AG20443 (cell line): ENCODE data around the gene ACTN2.
"Not testable (repeated sequence)": the region's sequence is repeated elsewhere in the genome, so short reads cannot be mapped to it uniquely, and the experiment has no call there.

ENCODE experiments used
- DNase-seq: peaks from one replicate; pipeline ENCODE4 v3.0.0; 2012; ENCODE audit warnings: low spot score, mixed read lengths

The ACTN2 gene

DNA sequence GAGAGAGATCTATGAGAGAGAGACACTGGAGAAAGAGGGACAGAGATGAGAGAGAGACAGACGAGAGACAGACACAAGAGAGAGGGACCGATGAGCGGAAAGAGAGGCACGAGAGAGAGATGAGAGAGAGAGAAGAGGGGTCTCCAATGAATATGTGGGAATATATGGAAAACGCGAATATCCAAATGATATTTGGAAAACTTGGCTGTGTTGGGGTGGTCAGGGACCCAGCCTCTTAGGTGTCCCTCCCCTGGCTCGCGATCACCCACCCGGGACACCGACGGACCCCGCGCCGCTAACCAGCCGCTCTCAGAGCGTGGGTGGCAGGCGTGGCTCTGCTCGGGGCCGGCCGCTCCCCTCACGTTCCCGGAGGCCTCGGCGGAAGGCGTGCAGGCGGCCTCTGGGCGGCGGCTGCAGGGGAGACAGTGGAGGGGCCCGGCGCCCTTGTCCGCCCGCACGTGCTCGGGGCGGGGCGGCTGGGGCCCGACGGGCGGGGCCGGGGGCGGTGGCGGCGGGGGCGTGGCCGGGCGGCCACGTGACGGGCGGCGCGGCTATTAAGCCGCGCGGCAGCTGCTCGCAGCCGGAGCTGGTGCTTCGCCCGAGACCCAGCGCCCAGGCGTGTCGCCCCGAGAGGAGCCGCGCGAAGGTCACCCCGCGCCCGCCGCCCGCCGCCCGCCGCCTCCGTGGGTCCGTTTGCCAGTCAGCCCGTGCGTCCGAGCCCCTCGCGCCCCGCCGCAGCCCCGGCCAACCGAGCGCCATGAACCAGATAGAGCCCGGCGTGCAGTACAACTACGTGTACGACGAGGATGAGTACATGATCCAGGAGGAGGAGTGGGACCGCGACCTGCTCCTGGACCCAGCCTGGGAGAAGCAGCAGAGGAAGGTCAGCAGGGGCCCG lies at the start of gene ACTN2:
Gene ACTN2 (plus strand): TSS at position 583 of the 898 bp plus-strand sequence. CDS start 175 bp downstream, at position 758.
- peak; percentile 74 for DNase-seq

DNA sequence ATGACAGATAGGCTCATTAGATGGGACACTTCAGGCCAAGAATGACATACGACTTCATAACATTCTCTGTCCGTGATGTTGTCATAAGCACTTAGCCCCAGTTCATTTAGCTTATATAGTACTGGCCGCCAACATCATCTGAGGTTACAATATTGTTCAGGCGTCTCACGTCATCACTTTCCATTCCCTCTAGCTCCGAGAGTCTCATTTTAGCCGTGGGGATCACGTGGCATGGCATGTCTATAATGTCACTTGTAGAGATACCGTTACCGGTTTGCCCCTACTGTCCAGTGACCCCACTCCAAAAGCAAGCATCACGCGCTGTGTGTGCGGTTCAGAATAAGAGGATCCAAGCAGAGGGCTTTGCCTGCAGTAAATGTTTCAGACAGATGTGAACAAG lies 47.4 kb upstream of the ACTN2 start:
- DNase-seq = no peak

DNA sequence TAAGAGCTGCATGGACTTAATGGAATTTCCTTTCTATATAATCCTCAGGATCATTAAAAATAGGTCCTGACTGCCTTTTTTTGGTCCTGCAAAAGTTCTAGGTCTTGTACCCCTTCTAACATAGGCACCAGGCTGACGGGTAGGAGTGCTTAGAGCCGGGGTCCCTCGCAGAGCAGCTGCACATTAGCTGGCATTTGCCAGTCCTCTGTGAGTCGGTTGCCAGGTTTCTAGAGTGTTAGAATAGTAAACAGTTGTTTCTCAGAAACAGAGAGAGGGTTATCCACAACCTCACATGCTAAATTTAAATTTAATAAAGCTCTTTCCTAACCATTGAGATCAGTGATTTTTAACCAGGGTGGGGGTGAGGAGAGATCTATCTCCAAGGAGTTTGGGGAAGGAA lies 46.6 kb upstream of the ACTN2 start:
- no peak for DNase-seq

DNA sequence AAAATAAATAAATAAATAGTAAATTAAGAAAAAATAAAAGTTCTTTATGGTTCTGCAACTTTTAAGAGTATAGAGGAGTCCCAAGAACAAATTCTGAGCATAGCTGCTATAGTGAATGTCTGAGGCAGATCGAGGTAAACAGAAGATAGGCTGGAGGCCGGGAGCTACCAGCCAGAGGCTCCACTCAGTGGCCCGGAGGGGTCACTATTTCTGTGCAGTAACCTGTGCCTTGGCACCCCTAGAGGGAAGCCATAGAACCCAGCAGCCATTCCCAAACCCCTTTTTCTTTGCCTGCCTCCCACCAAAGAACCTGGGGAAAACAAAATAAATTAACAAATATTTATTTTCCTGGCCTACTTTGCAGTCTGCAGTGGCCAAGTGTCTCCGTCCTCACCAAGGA lies 43.5 kb upstream of the ACTN2 start:
- no peak for DNase-seq

DNA sequence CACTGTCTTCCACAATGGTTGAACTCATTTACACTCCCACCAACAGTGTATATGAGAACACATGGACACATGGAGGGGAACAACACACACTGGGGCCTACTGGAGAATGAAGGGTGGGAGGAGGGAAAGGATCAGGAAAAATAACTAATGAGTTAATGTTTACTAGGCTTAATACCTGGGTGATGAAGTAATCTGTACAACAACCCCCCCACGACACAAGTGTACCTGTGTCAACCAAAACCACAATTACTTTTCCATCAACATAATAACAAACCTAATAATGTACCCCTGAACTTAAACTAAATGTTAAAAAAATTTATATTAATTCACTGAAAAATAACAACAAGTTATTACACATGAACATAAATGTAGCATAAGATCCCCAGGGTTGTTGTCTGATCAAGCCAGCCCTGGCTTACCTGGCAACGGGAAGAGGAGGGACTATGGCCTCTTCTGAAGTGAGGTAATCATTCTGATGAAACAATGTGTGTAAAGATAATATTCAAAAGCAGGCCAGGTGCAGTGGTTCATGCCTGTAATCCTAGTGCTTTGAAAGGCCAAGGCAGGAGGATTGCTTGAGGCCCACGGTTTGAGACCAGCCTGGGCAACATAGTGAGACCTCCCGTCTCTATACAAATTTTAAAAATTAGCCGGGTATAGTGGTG lies 41.2 kb upstream of the ACTN2 start:
- no peak for DNase-seq

DNA sequence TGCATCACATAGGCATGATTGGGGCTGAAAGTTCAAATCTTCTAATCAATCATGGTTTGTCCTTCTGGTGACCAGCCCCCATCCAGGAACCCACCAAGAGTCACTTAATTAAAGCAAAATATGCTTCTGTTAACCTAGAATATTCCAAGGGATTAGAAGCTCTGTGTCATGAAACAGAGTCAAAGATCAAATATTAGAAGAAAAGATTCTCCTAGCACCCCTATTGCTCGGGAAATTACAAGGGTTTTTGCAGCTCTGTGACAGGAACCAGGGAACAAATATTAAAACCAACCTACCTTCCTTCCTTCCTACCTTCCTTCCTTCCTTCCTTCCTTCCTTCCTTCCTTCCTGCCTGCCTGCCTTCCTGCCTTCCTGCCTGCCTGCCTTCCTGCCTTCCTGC lies 31.8 kb upstream of the ACTN2 start:
- no peak for DNase-seq

DNA sequence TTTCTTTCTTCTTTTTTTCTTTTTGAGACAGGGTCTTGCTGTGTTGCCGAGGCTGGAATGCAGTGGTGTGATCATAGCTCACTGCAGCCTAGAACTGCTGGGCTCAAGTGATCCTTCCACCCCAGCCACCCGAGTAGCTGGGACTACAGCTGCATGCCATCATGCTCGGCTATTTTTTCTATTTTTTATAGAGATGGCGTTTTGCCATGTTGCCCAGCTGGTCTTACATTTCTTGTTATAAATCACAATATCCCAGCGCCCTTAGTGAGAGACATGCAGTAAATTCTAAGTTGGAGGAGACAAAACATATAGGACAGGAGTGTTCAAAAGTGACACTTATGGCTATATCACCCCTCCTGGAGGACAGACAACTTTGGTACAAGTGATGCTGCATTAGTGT lies 31.3 kb upstream of the ACTN2 start:
- DNase-seq = no peak

DNA sequence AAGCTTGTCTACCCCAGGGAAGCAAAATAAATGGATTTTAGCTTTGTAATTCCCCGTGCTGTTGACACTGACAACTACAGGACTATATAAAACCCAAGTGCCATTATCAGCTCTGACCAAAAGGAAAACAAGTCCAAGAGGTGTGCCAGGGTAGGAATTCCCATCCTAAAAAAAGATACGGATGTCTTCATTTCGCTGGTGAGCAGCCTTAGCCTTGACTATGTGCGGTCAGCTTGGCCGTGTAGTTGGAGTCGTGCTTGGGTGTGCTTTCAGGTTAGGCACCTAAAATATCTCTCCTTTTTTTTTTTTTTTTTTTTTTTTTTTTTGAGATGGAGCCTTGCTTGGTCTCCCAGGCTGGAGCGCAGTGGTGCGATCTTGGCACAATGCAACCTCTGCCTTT lies 28.9 kb upstream of the ACTN2 start:
- DNase-seq = no peak

DNA sequence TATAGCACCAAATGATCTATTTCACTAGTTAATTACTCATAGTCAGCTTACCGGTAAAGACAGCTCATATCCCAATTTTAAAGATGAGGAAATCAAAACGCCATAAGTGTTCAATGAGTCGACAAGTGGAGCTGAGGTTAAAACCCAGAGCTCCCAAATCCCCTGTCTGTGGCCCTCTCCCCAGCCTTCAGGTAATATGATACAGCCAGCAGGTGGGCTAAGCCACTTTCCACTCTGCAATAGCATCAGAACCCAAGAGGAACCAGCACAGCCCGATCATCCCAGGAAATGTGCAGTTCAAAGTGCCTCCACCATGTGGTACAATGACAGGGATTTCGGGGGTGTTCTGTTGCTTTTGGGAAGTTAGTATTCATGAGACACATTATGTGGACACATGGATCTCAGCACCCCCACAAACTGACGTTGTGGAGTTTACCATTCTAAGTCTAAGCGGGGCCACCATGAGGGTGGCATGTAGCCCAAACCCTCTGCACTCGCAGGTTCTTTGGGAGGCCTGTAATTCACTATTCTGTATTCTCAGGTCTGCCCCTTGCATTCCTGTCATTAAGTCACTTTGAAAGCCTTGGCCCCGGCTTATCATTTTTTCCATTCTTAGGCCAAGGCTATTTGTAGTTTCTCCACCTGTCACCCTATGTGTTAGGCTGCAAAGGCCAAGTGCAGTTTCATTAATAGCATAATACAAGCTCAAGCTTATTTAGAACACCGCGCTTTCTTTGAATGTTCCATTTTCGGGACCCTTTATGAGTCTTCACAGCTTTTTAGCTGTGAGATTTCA lies 26.3 kb upstream of the ACTN2 start:
- no peak for DNase-seq

DNA sequence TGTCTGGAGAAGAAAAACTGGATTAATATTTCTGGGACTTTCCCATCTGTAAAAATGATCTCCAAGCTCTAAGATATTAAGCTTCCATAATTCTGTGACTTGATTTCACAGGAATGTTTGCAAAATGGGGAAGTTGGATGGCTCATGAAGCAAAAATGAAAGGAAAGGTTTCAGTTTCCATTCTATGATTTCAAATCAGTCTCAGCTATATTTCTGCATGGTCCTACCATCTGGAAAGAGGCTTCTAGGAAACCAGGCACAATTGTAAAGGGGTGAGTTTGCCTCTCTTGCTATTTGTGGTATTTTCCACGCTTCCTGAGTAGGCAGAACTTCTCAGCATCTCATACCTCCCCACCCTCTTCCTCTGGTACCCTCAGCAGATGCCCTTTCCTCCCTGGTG lies 22.4 kb upstream of the ACTN2 start:
- no peak for DNase-seq

DNA sequence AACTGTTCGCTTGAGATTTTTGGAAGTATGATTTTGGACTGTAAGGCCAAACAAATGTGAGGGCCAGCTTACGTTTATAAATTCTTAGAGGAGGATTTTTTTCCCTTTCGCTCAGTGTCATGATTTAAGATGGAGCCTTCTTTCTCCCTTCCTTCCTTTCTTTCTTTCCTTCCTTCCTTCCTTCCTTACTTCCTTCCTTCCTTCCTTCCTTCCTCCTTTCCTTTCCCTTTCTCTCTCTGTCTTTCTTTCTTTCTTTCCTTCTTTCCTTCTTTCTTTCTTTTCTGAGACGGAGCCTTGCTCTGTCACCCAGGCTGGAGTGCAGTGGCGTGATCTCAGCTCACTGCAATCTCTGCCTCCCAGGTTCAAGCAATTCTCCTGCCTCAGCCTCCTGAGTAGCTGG lies 17.4 kb upstream of the ACTN2 start:
- DNase-seq = not testable (repeated sequence)

DNA sequence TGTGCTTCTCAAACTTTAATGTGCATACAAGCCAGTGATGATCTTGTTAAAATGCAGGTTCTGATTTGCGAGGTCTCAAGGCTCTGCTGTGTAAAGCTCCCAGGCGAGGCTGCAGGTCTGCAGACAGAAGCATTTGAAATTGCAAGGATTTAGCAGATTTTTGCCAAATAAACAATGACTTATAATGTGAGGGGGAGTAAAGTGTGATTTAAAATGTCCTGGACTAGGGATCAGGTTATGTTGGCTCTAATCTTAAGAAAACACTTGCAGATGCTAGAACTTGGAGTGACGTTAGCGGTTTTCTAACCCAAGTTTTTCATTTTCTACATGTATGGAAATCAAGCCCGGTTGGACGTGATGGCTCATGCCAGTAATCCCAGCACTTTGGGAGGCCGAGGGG lies 16.2 kb upstream of the ACTN2 start:
- no peak for DNase-seq

DNA sequence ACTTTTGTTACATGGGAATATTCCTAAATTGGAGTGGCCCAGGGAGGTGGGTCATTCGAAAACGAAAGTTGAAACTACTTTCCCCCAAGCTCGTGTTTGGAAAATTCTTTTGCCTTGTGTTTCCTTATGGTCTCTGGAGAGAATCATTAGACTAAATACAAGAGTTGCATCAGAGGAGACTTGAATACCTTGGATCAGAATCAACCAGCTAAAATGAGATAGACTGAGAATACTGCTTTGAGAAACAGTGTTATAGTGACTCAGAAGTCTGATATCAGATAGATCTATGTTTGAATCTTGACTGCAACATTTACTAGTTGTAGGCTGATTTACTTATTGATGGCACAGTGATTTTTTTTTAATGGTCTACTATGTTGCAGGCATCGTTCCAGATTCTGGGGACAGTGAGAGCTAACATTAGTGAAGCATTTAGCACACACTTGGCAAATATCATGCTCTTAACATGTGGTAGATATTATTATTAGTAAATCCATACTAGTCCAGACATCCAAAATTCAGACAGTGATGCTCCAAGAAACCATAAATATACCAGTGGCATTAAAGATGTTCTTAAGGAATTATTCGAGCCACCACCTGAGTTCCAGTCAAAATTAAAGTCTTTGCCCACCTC lies 12.9 kb upstream of the ACTN2 start:
- DNase-seq = no peak

DNA sequence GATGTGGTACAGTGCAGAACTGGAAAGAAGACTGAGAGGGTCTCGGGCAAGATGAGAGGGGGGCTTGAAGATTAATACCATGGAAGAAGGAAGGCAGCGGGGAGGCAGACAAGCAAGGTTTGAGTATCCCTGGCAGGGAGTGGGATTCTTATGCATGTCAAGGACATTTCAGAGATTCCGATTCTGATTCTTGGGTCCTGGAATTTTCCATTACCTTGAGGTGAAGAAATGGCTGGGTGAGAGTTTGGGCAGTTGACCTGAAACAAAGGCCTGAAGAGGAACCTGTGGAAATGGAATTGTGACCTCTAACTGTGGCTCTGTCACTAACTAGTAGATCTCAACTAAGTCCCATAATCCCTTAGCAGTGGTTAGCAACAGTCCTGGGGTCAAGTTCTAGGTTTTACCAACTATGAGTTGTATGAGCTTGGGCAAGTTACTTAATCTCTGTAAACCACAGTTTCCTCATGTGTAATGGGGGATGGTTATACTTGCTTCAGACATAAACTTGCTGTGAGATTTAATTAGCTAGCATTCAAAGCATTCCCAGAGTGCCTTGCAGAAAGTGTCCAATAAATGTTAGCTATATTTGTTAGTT lies 8.6 kb upstream of the ACTN2 start:
- no peak for DNase-seq

DNA sequence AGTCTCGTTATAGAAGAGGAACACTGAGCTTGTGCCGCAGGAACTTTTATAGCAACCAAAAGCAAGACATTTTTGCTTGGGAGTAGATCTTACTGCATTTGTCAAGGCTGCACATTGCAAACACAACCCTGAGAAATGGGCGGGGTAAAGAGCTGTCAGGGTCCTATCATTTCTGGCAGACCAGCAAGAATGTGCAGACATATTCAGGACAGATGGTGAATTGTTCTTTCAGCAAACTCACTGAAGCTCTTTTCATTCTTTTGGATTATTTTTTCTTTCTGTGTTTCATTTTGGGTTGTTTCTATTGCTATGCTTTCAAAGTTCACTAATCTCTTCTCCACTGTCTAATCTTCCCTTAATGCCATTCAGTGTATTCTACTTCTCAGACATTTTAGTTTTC lies 5.1 kb upstream of the ACTN2 start:
- no peak for DNase-seq

DNA sequence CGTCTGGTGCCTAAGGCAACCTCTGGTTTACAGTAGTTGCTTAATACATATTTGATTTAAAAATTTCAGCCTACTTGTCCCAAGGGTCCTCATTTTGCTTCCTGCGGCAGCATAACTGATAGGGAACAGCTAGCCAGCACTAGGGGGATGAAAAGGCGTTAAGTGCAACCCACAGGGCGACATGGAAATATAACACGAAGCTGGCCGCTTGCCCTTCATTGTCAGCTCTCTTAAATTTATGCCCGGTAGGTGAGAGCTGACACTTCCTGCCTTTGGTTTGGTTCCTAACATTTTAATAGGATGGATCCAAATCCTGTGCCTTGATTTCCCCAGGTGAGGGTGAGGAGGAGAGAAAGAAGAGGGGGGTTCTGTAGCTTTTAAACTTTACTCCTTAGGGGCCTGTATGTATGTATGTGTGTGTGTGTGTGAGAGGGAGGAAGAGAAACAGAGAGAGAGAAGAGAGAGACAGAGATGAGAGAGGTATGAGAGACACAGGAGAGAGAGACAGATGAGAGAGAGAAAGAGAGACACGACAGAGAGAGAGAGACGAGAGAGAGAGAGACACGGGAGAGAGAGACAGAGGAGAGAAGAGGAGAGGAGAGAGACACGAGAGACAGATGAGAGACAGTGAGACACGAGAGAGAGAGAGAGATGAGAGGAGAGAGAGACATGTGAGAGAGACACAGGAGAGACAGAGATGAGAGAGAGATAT lies 938 bp upstream of the ACTN2 start:
- no peak for DNase-seq

DNA sequence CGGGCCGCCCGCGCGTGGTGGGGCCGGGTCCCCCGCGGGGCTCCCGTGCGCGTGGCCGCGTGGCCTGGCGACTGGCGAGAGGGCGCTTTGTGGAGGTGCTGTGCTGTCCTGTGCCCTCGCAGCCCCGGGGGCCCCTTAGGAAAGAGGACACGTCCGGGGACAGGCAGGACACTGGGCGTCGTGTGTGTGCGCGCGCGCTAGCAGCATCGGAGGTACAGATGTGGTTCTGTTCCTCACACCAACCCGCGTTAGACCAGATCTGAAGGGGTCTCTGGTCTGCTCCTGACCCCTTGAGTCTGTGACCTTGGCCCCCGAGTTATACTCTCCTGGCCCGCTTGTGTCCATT lies 489 bp downstream of the ACTN2 start:
- DNase-seq = no peak

DNA sequence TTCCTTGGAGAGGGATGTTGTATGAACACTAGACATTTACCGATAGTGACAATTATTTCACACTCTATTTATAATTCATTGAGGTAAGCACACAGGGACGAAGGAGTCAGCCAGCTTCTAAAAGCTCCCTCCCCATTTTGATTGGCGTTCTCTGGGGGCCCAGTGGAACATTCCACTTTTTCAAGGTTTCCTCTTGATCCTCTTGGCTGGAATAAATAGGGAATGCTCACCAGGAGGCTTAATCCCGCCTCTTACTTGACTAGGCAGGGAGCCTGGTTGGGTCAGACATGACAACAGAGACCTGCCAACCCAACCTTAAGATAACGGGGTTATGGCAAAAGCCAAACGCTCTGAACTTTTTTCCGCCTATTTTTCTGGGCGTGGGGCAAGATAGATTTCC lies 974 bp downstream of the ACTN2 start:
- no peak for DNase-seq

DNA sequence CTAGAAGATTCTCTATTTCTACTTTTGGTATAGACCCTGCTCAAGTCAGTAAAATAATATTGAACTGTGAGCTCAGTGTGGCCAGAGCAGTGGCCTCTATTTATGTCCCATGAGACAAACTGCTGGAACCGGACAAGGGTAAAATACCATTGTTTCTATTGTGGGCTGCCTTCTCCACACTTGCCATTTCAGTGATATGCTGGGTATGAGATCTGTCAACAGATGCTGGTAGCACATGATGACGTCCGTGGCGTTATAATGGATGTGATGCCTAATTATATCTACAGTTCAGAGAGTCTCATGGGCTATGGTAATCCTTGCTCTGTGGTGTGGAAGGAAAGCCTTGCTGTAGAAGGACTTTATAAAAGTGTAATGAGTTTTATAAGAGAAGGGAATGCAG lies 2.4 kb downstream of the ACTN2 start:
- DNase-seq = no peak

DNA sequence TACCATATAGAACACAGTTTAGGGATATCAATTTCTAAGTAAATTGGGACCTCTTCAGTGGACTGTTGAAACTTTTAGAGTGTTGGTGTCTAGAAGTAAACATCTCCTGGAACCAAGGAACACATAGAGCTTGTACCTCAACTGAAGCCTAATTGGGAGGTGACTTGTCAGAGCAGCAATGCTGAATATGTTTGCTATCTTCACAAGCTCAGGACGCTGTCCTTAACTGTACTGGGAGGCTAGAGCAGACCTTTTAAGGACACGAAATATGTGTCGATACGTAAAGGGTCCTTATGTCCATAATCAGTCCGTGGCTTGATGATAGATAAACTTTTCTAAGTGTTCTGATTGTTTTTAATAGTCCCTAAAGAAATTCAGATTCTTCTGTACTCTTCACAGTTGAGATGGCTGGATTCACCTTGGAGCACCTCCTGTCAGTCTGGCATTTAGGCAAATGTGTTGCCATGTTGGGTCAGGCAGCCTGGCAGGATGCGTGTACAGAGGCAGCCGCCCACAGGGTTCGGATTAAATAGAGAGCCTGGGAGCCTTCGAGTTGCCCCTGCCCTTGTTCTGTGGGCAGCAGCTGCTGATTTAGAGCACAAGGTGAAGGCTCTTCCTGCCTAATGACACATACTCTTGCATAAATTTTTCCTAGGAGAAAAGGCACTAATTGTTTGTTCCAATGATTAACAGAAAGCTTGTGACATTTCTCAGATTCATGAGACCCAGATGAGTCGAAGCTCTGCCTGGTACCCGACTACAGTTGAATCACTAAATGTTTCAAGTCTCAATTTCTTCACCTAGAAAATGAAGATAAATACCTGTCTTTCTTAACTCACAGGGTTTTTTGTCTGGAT lies 3.6 kb downstream of the ACTN2 start:
- DNase-seq = no peak
